OCI-LY7 (cell line): ENCODE results near the gene ARL11.

Experiments used
- CTCF ChIP-seq: fragments of 200-600 bp; sonication (generic); conservative IDR thresholded peaks from 2 replicates; pipeline ENCODE4 v1.5.1; 2014; ENCODE audit warnings: mild to moderate bottlenecking, antibody characterized with exemption, low read length, moderate library complexity, mixed read lengths
- EZH2phosphoT487 ChIP-seq: fragments of 200-600 bp; sonication (generic); IDR thresholded peaks from 2 replicates; pipeline ENCODE4 v1.6.1; 2018; ENCODE audit warnings: low read depth, borderline replicate concordance, mild to moderate bottlenecking, mixed run types, antibody characterized with exemption, low read length, moderate library complexity, mixed read lengths

DNA sequence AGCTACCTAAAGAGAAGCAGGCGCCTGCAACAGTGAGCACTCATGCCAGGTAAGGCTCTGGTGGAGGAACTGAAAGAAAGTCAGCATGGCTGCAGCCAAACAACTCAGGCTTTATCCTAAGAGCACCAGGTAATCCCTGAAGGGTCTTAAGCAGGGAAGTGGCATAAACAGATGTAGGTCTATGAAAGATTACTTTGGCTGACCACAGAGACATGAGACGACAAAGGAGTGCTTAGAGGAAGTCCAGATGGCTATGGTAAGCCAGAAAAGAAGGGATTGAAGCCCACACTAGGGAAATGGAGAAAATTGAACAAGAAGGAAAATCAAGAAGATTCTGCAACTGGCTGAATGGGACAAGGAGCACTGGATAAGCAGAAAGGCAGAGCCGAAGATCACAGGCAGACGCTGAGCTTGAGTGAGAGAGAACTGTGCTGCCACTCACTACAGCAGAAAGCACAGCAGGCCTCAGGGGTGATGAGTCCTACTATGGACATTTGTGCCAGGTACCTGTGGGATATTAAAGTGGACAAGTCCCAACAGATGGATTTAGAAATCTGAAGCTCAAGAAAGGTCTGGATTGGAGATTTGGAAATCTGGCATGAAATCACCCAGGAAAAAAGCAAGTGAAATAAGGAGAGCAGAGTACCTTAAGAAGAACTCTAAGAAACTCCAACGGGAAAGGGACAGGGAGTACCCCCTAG is 47.2 kb upstream of the ARL11 start:
- TF ChIP-seq CTCF, result no peak
- no peak for TF ChIP-seq EZH2phosphoT487
